ENCODE data around the gene HECTD1.
"Not testable (repeated sequence)": the region's sequence is repeated elsewhere in the genome, so short reads cannot be mapped to it uniquely, and the experiment has no call there.

HECTD1 gene

GRCh38 chr14:31207755-31208545 is at the start of gene HECTD1:
Gene HECTD1, minus strand, starts transcription at chr14:31207793. Its CDS starts 1,857 bp downstream, at chr14:31205936.
- Histone ChIP-seq H3K4me2 (ENCODE audit: low read length) (peak within 1 kb of the TSS; percentile 94), H3K4me1 (peaks cover 3% of the 10 kb centered on the region), H3K9me3 (ENCODE audit: control insufficient read depth, low read length) (no peaks in the 10 kb centered on the region), H3K36me3 (ENCODE audit: control insufficient read depth, insufficient read depth, low read length) (no peaks in the 10 kb centered on the region), H3K9ac (peak within 1 kb of the TSS; percentile 98), H3K4me3 (ENCODE audit: low read depth, low read length) (peak within 1 kb of the TSS; percentile 87), H3K27me3 (ENCODE audit: control insufficient read depth, insufficient read depth, low read length) (no peaks in the 10 kb centered on the region), H2AFZ (peak within 1 kb of the TSS; percentile 95), H3K79me2 (peaks cover 12% of the 10 kb centered on the region), H3K27ac (peak within 1 kb of the TSS; percentile 90)
- TF ChIP-seq, protein P1, sequence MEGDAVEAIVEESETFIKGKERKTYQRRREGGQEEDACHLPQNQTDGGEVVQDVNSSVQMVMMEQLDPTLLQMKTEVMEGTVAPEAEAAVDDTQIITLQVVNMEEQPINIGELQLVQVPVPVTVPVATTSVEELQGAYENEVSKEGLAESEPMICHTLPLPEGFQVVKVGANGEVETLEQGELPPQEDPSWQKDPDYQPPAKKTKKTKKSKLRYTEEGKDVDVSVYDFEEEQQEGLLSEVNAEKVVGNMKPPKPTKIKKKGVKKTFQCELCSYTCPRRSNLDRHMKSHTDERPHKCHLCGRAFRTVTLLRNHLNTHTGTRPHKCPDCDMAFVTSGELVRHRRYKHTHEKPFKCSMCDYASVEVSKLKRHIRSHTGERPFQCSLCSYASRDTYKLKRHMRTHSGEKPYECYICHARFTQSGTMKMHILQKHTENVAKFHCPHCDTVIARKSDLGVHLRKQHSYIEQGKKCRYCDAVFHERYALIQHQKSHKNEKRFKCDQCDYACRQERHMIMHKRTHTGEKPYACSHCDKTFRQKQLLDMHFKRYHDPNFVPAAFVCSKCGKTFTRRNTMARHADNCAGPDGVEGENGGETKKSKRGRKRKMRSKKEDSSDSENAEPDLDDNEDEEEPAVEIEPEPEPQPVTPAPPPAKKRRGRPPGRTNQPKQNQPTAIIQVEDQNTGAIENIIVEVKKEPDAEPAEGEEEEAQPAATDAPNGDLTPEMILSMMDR (IDR thresholded peaks at IDR 0.05): peak; percentile 47

GRCh38 chr14:31257244-31257553 is 49.6 kb upstream of the HECTD1 start:
- Histone ChIP-seq H3K9me3 (ENCODE audit: control insufficient read depth, low read length) (no peaks in the 10 kb centered on the region), H3K36me3 (ENCODE audit: control insufficient read depth, insufficient read depth, low read length) (no peaks in the 10 kb centered on the region), H3K4me3 (ENCODE audit: low read depth, low read length) (no peak overlapping the region), H2AFZ (no peak overlapping the region), H3K4me2 (ENCODE audit: low read length) (no peak overlapping the region), H3K79me2 (no peaks in the 10 kb centered on the region), H3K4me1 (peaks cover 3% of the 10 kb centered on the region), H3K9ac (no peak overlapping the region), H3K27ac (no peak overlapping the region), H3K27me3 (ENCODE audit: control insufficient read depth, insufficient read depth, low read length) (no peaks in the 10 kb centered on the region)
- TF ChIP-seq, protein P1 (IDR thresholded peaks at IDR 0.05): no peak

GRCh38 chr14:31256534-31257243 is 49.1 kb upstream of the HECTD1 start:
- Histone ChIP-seq H3K9me3 (ENCODE audit: control insufficient read depth, low read length) (no peaks in the 10 kb centered on the region), H3K27me3 (ENCODE audit: control insufficient read depth, insufficient read depth, low read length) (no peaks in the 10 kb centered on the region), H3K79me2 (no peaks in the 10 kb centered on the region), H3K9ac (no peak overlapping the region), H3K27ac (no peak overlapping the region), H3K4me1 (peaks cover under 1% of the 10 kb centered on the region), H2AFZ (no peak overlapping the region), H3K4me2 (ENCODE audit: low read length) (no peak overlapping the region), H3K4me3 (ENCODE audit: low read depth, low read length) (no peak overlapping the region), H3K36me3 (ENCODE audit: control insufficient read depth, insufficient read depth, low read length) (no peaks in the 10 kb centered on the region)
- TF ChIP-seq, protein P1 (IDR thresholded peaks at IDR 0.05): no peak

DNA sequence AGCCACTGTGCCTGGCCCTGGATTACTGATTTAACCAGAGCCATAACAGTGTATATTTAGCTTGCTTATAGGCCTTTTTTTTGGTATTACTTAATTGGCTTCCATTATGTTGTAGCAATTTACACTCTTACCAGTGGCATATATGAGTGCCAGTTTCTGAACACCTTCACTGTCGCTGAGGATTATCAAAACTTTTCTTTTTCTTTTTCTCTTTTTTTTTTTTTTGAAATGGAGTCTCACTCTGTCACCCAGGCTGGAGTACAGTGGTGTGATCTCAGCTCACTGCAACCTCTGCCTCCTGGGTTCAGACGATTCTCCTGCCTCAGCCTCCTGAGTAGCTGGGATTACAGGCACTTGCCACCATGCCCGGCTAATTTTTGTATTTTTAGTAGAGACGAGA is 48.3 kb upstream of the HECTD1 start:
- H3K4me1 ChIP-seq; H3K4me2 ChIP-seq (ENCODE audit: low read length); H3K36me3 ChIP-seq (ENCODE audit: control insufficient read depth, insufficient read depth, low read length); H3K4me3 ChIP-seq (ENCODE audit: low read depth, low read length); H3K27me3 ChIP-seq (ENCODE audit: control insufficient read depth, insufficient read depth, low read length); H3K79me2 ChIP-seq; H3K27ac ChIP-seq; H2AFZ ChIP-seq; H3K9me3 ChIP-seq (ENCODE audit: control insufficient read depth, low read length); H3K9ac ChIP-seq: not testable (repeated sequence)

GRCh38 chr14:31255286-31255685 is 47.7 kb upstream of the HECTD1 start:
- Histone ChIP-seq H3K9me3 (ENCODE audit: control insufficient read depth, low read length) (no peaks in the 10 kb centered on the region), H3K4me3 (ENCODE audit: low read depth, low read length) (no peak overlapping the region), H3K4me2 (ENCODE audit: low read length) (no peak overlapping the region), H3K27me3 (ENCODE audit: control insufficient read depth, insufficient read depth, low read length) (no peaks in the 10 kb centered on the region), H3K9ac (no peak overlapping the region), H3K79me2 (no peaks in the 10 kb centered on the region), H3K27ac (no peak overlapping the region), H3K36me3 (ENCODE audit: control insufficient read depth, insufficient read depth, low read length) (no peaks in the 10 kb centered on the region), H2AFZ (no peak overlapping the region), H3K4me1 (no peaks in the 10 kb centered on the region)
- TF ChIP-seq, protein P1 (IDR thresholded peaks at IDR 0.05): no peak
